ENCODE data around the gene DGKE.
A peak's percentile ranks its signal among the peaks of the same experiment; 100 is the strongest.

Gene DGKE

GRCh38 chr17:56833809-56834379 lies at the start of gene DGKE, which contains the start of gene C17orf67:
DGKE (plus strand) TSS chr17:56834151; CDS start chr17:56834796, 645 bp downstream.
C17orf67 (minus strand) TSS chr17:56833920; CDS start chr17:56815810, 18,110 bp downstream.
- DNase-seq: peak; percentile 84 to 99 (median 96)

- DNase-seq: no peak
Measured at GRCh38 chr17:56785405-56785804, 48.5 kb upstream of the DGKE start.

- no peak for DNase-seq
Measured at GRCh38 chr17:56785997-56786680, 47.8 kb upstream of the DGKE start.

GRCh38 chr17:56786989-56787482 lies 46.9 kb upstream of the DGKE start:
- no peak for DNase-seq

GRCh38 chr17:56792267-56792666 lies 41.7 kb upstream of the DGKE start:
- DNase-seq: no peak

GRCh38 chr17:56793531-56793930 lies 40.4 kb upstream of the DGKE start:
- no peak for DNase-seq

- no peak for DNase-seq
Measured at GRCh38 chr17:56793957-56794356, 40.0 kb upstream of the DGKE start.

- DNase-seq: no peak
Measured at GRCh38 chr17:56795221-56795865, 38.6 kb upstream of the DGKE start.

GRCh38 chr17:56796536-56796935 lies 37.4 kb upstream of the DGKE start:
- no peak for DNase-seq

- no peak for DNase-seq
Measured at GRCh38 chr17:56798916-56799315, 35.0 kb upstream of the DGKE start.

- DNase-seq: no peak
Measured at GRCh38 chr17:56801459-56802178, 32.3 kb upstream of the DGKE start.

GRCh38 chr17:56803071-56803470 lies 30.9 kb upstream of the DGKE start:
- no peak for DNase-seq

GRCh38 chr17:56804454-56804853 lies 29.5 kb upstream of the DGKE start:
- DNase-seq: no peak

- no peak for DNase-seq
Measured at GRCh38 chr17:56806949-56807348, 27.0 kb upstream of the DGKE start.

- no peak for DNase-seq
Measured at GRCh38 chr17:56807723-56808122, 26.2 kb upstream of the DGKE start.

GRCh38 chr17:56808503-56808902 lies 25.4 kb upstream of the DGKE start:
- no peak for DNase-seq

- DNase-seq: no peak
Measured at GRCh38 chr17:56809106-56809819, 24.7 kb upstream of the DGKE start.

- DNase-seq: no peak
Measured at GRCh38 chr17:56809820-56810179, 24.2 kb upstream of the DGKE start.

- DNase-seq: no peak
Measured at GRCh38 chr17:56810343-56810742, 23.6 kb upstream of the DGKE start.

- DNase-seq: no peak
Measured at GRCh38 chr17:56810891-56811775, 22.8 kb upstream of the DGKE start.

GRCh38 chr17:56812901-56813388 lies 21.0 kb upstream of the DGKE start:
- no peak for DNase-seq

- DNase-seq: no peak
Measured at GRCh38 chr17:56815711-56816110, 18.2 kb upstream of the DGKE start.

All from activated naive CD4-positive, alpha-beta T cell (primary cell).